ENCODE measurements around the gene PMVK.

PMVK gene

DNA sequence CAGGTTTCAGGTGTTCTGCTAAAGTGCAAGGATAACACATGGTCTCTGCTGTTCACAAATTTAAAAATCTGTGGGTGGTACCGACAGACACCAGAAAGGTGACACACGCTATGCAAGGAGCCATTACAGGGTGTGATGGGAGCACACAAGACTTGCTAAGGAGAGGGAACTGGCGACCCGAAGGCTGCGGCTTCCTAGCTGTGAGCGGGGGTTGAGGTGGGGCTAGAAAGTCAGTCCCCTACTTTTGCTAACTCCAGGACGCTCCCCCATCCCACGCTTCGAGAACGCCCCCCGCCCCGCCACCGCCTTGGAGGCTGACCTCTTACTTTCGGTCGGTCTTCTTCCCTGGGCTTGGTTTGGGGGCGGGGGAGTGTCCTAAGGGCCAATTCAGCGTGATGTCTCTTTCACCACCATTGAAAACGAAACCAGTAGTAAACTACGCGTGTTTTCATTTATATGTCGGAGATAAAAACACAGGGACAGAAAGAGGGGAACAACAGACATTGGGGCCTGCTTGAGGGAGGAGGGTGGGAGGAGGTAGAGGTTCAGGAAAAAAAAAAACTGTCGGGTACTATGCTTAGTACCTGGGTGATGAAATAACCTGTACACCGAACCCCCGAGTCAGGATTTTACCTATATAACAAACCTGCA lies 39.0 kb upstream of the PMVK start:
- ChIA-PET POLR2A (ENCODE audit: low non-redundant PET) (no interaction called here), CTCF (interaction anchor here (0.7 to 1.1 kb wide), 2 partner anchors 42 to 97 kb away, joined by 3 to 4 read pairs; no protein-coding TSS in a partner anchor)
- TF ChIP-seq, protein P1, sequence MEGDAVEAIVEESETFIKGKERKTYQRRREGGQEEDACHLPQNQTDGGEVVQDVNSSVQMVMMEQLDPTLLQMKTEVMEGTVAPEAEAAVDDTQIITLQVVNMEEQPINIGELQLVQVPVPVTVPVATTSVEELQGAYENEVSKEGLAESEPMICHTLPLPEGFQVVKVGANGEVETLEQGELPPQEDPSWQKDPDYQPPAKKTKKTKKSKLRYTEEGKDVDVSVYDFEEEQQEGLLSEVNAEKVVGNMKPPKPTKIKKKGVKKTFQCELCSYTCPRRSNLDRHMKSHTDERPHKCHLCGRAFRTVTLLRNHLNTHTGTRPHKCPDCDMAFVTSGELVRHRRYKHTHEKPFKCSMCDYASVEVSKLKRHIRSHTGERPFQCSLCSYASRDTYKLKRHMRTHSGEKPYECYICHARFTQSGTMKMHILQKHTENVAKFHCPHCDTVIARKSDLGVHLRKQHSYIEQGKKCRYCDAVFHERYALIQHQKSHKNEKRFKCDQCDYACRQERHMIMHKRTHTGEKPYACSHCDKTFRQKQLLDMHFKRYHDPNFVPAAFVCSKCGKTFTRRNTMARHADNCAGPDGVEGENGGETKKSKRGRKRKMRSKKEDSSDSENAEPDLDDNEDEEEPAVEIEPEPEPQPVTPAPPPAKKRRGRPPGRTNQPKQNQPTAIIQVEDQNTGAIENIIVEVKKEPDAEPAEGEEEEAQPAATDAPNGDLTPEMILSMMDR (conservative IDR thresholded peaks at IDR 0.05; ENCODE audit: low read depth) = no peak
- H3K27ac ChIP-seq = peak overlapping the region; percentile 100
- no peak for DNase-seq (ENCODE audit: low spot score)

DNA sequence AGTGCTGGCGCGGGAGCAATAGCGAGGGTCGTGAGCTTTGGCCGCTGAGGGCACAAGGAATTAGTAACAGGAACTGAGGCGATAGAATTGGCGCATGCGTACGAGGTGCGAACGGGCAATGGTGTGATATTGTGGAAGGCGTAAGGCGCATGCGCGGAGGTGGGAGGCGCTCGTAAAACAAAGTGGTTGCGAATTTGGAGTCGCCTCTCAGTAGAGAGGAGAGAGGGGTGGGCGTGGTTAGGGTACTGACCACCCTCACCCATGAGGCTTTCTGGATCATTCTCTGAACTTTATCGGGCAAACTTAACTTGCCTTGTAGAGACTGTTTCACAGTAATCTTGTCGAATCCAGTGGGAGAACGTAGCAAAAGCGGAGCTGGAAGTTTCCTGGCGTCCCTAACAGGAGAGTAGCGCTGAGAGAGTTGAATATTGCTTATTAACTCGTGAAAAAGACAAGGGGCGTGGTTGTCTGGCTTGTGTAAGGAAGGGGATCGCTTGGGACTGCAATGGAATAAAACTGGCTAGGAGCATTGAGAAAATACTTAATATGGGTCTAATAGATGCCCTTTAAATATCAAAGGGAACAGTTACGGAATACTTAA lies 38.4 kb upstream of the PMVK start:
- POLR2A ChIA-PET (ENCODE audit: low non-redundant PET) = interaction anchor here (1.5 kb wide), 1 partner anchor 29 kb away, joined by 3 read pairs; no protein-coding TSS in a partner anchor
- peak; percentile 89 for DNase-seq (ENCODE audit: low spot score)
- CTCF ChIA-PET = interaction anchor here (0.7 kb wide), 2 partner anchors 43 to 97 kb away, joined by 4 read pairs; no protein-coding TSS in a partner anchor
- TF ChIP-seq, protein P1 (conservative IDR thresholded peaks at IDR 0.05; ENCODE audit: low read depth) = no peak
- H3K27ac ChIP-seq = peak overlapping the region; percentile 100

DNA sequence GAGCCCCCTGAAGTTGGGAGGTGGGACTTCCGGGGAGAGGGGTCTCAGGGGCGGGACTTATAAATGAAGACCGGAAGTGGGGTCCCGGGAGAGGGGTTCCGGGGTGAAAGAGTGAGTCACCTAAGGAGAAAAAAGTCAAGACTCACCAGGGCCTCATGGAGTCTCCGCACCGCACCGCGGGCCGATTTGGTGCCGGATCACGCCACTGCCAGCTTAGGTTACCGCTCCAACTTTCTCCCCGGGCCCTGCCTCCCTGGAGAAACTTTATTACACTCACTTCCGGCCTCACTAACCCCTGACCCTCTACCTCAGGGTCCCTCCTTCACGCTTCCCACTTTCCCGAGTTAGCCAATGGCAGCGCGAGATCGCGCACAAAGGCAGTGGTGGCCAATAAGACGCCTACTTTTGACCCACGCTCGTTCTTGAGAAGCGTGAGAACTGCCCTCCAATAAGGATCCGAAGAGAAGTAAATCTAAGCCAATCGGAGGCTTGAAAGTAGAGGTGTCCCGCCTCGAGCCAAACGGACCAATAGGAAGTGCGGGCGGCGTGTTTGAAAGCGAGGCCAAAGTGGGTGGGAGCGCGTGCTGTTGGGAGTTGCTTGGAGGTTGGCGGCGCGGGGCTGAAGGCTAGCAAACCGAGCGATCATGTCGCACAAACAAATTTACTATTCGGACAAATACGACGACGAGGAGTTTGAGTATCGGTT lies 37.7 kb upstream of the PMVK start, which contains the start of gene CKS1B:
TSS of gene CKS1B (plus strand) at position 580 of the 706 bp plus-strand sequence. CDS start at position 645, 65 bp downstream.
- DNase-seq (ENCODE audit: low spot score) = peak; percentile 99
- POLR2A ChIA-PET (ENCODE audit: low non-redundant PET) = interaction anchor here (0.7 to 1.5 kb wide), 5 partner anchors 9 to 416 kb away, joined by 3 to 6 read pairs (median 3); partner anchors contain the start of gene FLAD1
- H3K27ac ChIP-seq = peak within 1 kb of the TSS; percentile 100
- CTCF ChIA-PET = interaction anchor here (0.6 to 1.0 kb wide), 3 partner anchors 24 to 88 kb away, joined by 3 to 4 read pairs (median 3); no protein-coding TSS in a partner anchor
- TF ChIP-seq, protein P1 (conservative IDR thresholded peaks at IDR 0.05; ENCODE audit: low read depth) = no peak

- DNase-seq (ENCODE audit: low spot score) = peak; percentile 84
- CTCF ChIA-PET = interaction anchor here (0.6 to 1.2 kb wide), 3 partner anchors 24 to 88 kb away, joined by 3 to 4 read pairs (median 3); no protein-coding TSS in a partner anchor
- POLR2A ChIA-PET (ENCODE audit: low non-redundant PET) = interaction anchor here (0.7 to 3.9 kb wide), 6 partner anchors 10 to 415 kb away, joined by 3 to 24 read pairs (median 4); partner anchors contain the start of genes FLAD1 and PYGO2
- TF ChIP-seq, protein P1 (conservative IDR thresholded peaks at IDR 0.05; ENCODE audit: low read depth) = no peak
- H3K27ac ChIP-seq = peak overlapping the region; percentile 100
These were observed 37.0 kb upstream of the PMVK start for GRCh38 chr1:154973344-154974101.

DNA sequence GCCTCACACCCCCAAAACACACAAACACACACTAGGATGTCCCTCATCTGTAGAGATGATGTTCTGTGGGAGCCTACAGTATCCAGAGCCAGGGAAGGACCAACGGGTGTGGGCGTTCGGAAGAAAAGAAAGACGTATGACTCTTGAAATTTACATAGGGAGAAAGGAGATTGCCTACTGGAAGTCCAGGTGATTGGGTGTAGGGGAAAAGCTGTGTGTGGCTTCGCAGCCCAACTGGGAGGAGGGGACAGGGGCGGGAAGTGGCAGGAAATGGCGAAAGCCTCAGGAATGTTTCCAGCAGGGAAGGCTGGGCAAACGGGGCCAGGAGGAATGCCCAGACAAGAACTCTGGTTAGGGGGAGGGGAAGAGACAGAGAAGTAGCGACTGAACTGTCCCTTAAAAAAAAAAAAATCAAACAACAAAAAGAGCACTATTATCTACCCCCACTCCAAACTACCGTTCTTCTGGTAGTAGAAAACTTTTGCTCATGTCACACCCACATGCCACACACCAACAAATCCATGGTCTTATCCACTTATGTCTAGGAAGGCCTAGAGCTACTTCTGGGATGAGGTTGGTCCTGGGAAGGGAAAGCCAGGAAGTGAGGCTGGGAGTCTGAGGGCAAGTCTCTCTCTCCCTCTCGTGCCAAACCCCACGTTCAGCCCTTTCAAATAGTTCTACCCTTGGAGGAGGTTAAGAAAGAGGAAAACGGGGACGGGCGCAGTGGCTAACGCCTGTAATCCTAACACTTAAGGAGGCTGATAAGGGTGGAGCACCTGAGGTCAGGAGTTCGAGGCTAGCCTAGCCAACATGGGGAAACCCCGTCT lies 36.2 kb upstream of the PMVK start:
- POLR2A ChIA-PET (ENCODE audit: low non-redundant PET) = interaction anchor here (0.7 to 3.9 kb wide), 3 partner anchors 11 to 204 kb away, joined by 3 to 24 read pairs (median 3); partner anchors contain the start of gene PYGO2
- peak overlapping the region; percentile 100 for H3K27ac ChIP-seq
- TF ChIP-seq, protein P1 (conservative IDR thresholded peaks at IDR 0.05; ENCODE audit: low read depth) = no peak
- peak; percentile 88 for DNase-seq (ENCODE audit: low spot score)
- CTCF ChIA-PET = interaction anchor here (0.6 to 1.2 kb wide), 4 partner anchors 23 to 673 kb away, joined by 3 to 4 read pairs (median 4); no protein-coding TSS in a partner anchor
